Activated CD4-positive, CD25-positive, alpha-beta regulatory T cell treated with anti-CD3 and anti-CD28 coated beads, Interleukin-2, amount 50 U/mL, for 24 hours (primary cell): ENCODE data around the gene SLAIN1.

Experiments used
- ATAC-seq, 2 donors: fragments of 150-1000 bp; cut with Tn5 transposase; one replicate each; pipeline ENCODE4 v1.10.0; 2021; ENCODE audit warnings: mild to moderate bottlenecking in 1 of 2, moderate library complexity in 1 of 2

The SLAIN1 gene

DNA sequence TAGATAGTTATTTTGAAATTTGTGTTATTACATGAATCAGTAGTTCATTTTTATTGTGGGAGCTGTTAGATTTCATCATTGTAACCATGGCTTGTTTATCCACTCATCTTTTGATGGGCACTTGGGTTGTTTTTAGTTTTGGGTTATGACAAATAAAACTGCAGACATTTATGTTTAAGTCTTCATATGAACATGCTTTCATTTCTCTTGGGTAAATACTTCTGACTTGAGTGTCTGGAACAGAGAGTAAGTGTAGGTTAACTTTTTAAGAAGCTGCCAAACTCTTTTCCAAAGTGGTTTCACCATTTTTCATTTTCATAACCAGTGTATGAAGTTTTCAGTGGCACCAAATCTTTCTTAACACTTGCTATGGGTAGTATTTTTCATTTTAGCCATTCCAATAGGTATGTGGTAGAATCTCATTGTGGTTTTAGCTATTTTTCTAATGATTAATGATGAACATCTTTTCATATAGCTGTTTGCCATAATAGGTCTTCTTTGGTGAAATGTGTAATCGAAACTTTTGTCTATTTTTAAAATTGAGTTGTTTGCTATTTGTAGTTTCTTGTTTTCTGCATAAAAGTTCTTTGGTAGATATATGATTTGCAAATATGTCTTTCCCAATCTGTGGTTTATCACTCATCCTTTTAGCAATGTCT, 17.9 kb downstream of the SLAIN1 start:
- ATAC-seq = peak in 1 of 2 donors; percentile 53

DNA sequence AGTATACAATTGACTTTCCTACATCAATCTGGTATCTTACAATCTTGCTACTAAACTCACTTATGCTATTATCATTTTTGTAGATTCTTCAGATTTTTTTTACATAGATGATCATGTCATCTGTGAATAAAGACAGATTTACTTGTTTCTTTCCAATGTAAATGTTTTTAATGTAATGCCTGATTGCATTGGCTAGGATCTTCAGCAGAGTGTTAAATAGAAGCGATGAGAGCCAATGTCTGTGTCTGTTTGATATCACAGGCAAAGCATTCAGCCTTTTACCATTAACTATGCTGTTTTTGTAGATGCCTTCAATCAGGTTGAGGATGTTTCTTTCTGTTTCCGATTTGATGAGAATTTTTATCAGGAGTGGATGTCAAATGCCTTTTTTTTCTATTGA, 19.2 kb downstream of the SLAIN1 start:
- ATAC-seq = no peak

DNA sequence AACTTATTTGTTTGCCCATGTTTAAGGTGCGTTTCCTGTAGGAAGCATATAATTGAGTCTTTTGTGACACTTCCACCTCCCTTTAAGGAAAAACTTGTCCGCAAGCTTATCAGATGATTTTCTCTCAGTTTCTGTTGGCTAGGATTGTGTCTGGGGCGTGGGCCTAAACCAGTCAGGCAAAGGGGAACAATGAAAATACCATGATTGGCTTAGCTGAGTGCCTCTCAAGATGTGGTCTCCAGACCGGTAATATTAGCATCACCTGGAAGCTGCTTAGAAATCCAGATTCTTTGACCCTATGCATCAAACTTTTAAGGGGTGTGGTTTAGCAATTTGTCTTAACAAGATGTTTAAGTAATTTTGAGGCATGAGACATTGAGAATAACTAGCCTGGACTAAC, 20.0 kb downstream of the SLAIN1 start:
- ATAC-seq = no peak

DNA sequence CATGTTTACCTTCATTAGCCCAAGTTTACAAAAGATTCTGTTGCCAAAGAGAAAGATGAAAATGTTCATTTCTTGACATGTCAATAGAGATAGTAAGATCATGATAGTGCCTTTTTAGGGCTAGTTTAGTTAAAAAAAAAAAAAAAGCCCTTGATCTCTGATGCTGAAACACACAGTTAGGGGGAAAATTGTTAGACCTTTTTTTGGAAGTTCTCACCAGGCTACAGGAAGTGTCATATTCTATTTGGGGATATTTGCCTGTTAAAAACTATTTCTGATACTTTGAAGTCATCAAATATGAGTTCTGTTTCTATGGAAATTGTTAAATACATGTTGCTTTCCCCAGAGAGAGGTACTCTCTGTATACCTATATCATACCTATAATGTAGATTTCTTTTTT, 21.6 kb downstream of the SLAIN1 start:
- ATAC-seq = no peak

DNA sequence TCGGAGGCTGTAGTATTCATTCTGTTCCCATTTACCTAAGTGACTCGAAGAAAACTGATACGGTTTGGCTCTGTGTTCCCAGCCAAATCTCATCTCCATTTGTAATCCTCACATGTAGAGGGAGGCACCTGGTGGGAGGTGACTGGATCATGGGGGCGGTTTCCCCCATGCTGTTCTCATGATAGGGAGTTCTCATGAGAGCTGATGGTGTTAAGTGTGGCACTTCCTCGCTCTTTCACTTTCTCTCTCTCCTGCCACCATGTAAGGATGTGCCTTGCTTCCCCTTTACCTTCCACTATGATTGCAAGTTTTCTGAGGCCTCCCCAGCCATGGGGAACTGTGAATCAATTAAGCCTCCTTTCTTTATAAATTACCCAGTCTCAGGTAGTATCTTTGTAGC, 23.5 kb downstream of the SLAIN1 start:
- ATAC-seq = no peak

DNA sequence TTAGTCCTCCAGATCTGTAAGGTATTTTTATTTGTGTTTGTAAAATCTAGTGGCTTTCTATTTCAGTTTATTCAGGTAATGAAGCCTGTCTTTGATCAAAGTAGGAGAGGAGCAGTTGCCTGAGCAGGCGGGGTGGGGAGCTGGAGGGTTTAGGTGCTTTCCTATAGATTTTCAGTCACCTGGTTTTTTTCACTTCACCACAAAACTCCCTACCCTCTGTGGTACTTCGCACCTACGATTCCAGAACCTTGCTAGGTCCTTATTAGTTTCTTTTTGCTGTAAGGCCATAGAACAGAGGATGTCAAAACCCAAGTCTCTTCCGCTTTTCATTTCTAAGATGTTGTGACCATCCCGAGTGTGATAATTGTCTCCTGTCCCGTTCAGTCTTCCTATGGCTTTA, 26.6 kb downstream of the SLAIN1 start:
- peak in 1 of 2 donors; percentile 24 for ATAC-seq

DNA sequence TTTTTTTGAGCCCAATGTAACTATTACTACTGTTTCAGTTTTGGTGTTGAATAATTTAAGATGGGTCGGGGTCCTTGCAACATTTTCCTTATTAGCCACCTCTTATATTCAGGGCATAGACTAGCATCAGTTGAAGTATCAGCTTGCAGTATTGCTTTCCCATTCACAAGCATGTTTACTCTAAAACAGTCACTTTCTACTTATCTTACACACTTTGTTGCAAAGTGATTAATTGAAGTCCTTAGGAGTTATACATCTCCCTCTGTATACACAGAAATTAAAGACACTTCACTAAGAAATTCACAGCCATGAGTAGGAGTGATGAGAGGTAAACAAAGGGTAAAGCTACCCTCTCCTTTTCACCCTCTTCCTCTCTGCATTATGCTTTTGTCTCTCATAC, 27.6 kb downstream of the SLAIN1 start:
- no peak for ATAC-seq

DNA sequence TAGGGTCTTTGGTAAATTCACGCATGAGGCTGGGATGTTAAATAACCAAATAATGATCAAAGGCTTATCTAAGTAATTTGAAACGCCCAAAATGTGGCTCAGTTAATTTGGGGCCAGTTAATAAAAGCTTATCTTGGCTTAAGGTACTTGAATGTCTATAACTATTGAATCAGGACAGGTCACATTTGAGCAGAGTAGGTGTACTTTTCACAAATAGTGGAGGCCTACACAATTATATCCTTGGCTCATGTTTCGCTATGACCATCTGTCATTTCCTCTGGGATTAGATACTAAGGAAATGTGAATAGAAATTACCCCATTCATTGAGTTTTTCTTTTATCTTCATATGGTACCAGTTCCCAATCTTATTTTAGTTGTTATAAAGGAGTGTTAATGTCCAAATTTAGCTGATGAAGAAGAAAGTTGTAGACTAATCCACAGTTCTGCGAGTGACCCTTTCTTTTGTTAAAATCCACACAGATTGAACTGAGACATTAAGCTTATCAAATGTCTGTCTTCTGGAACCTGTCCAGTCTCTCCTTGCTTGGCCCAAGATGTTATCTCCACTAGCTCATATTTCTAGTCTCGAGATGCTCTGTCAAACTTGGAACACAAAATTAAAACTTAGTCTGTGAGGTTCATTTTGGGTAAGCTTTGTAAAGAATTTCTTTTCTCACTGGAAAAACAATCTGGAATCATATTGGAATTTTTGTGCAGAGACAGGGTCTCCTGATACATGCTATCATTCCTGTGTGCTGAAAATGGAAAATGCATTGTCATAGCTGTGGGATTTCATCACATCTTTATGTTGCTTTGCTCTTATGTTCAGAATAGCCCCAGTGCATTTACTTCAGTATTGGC, 31.0 kb downstream of the SLAIN1 start:
- ATAC-seq = no peak

DNA sequence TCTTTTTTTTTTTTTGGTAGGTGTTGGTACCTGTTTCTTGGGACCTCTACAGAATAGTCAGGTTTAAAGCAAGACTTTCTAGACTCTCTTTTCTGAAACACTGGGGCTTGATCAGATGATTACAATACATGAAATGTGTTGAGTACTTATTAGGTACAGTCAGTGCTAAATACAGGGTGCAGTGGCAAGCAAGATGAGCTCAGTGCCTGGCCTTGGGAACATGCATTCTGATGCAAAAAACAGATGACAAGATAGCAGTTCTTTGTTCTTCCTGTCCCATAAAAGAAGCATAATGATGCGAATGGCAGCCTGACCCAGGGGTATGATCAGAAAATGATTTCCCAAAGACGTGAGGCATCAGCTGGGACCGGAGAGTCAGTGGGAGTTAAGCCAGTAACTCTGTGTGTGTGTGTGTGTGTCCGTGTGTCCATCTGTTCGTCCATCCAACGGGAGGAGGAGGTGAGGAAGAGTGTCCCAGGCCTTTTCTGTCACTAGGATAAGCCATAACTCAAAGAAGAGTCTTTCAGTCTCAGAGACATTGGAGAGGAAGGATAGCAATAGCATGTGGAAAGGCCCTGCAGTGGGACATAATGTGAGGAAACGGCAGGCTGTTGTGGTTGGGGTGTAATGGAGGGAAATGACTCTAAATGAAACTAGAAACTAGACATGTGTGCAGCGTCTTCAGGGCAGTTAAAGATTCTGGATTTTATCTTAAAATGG, 32.2 kb downstream of the SLAIN1 start:
- peak; percentile 94 to 95 for ATAC-seq

DNA sequence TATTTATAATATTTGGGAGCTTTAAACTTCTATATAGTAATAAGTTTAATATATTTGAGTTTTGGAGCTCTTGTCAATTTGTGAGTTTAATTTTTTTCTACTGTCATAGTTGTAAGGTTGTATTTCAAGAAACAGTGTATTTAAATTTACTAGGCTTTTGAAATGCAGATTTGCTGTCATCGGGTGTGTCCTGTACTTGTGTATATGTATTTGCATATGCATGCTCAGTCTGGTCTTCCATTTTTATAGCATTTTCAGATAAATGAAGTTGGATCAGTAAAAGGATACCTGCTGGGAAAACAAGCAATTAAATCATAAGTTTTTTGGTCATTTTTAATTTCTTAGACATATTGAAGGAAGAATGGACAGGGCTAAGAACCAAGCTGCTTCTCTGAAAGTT, 33.1 kb downstream of the SLAIN1 start:
- no peak for ATAC-seq

DNA sequence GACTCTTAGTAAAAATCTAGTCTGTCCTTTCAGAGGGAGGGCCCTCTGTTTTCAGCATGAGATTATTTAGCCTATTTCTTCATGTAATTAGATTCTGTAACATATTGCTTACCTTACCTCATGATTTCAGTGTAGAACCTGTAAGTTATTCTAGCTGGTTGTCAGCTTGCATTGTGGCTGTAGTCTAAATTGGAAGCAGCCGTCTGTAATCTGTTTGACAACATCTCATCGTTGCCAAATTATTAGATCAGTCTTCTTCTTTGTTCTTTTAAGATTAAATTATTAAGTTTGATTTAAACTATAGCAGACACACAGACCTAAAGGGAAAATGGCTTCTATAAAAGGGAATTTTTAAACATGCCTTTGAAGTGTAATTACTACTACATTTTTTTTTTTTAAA, 34.8 kb downstream of the SLAIN1 start:
- no peak for ATAC-seq

DNA sequence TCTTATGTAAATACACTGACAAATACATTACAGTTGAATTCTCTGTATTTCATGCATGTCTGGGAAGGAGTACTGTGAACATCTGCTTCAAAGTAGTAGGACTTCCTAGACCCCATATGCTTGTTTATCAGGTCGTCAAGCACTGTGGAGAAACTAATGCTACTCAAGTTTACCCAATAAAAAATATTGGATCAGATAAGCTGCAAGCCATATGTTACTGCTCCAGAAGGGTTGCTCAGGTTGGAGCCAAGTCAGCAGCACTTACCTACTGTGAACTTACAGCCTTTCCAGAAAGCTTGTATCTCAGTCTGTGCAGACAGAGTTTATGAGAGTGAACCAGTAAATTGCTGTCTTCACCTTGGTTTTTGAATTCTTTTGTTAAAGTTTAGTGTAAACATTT, 36.2 kb downstream of the SLAIN1 start:
- no peak for ATAC-seq

DNA sequence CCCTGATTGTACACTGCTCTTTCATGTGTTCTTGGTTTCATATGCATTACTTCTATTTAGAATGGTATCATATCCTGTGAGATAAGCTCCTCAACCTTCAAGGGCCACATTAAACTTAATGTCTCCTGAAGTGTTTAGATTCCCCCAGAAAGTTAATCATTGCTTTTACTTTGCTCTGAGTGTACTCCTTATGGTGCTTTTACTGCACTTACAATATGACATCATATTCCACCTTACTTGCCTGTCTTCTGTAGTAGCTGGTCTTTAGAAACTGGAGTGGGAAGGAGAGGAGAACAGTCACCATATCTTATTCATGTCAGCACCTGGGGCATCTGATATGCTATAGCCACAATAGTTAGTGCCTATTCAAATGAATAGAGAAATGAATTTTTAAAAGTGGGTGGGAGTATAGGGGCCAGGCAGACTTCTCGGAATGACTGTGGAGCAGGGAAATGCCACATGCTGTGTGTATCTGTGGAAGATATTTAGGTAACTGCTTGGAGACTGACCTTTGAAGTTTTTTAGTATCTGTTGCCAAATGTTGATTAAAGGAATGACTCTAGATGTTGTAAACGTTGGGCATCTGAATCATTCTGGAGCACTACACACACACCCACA, 40.2 kb downstream of the SLAIN1 start:
- ATAC-seq = peak; percentile 69 to 86

DNA sequence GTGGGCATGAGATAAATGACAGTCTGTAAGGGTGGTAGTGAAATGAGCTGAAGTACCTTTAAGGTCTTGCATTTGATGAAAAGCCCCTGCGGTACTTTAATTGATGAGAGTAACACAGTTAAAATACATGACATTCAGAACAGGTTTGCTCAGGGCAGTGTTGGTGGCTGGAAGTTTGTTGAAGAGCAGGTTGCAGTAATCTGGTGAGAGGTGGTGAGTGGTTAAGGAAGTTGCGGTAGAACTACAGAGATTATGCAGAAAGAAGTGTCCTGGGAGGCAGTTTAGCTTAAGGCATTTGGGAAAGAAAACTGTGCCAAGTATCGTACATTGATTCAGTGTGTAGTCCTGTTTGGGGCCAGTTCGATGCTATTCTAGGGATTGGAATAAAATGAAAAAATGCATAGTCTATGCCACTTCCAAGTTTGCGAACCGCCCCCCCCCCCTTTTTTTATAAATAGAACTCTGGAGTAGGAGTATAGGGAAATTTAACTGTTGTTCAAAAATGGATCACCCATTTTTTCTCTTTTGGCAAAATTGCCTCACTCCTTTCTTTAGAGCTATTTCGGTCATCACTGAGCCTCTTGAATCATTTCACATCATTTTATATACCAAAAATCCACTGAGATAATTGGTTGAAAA, 42.7 kb downstream of the SLAIN1 start:
- ATAC-seq = no peak

DNA sequence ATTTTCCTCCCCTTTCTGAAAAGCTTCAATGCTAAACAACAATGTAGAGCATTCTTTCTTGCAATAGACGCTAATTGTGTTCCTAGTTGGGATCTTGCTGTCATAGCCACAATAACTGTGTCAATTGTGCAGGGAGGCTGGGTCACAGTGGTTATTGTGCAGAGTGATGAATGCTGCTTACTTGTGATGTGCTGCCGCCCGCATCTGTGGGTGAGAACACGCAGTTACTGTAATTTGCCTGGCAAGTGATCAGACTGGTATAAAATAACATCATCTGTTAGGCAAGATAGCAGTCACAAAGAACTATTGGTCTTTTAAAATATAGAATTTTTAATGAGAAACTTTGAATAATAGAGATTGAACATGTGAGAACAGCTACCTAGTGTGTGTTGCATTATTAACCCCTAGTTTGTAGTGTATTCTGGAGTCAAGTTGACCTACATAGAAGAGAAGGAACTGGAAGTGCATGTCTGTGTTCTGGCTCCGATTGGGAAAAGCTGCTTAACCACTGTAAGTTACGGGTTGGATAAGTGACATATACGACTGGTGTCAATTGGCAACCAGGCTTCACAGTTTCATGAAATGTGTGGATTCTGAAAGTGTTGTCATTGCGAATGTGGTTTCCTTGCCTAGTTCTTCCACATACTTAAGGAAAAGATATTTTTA, 43.6 kb downstream of the SLAIN1 start:
- no peak for ATAC-seq

DNA sequence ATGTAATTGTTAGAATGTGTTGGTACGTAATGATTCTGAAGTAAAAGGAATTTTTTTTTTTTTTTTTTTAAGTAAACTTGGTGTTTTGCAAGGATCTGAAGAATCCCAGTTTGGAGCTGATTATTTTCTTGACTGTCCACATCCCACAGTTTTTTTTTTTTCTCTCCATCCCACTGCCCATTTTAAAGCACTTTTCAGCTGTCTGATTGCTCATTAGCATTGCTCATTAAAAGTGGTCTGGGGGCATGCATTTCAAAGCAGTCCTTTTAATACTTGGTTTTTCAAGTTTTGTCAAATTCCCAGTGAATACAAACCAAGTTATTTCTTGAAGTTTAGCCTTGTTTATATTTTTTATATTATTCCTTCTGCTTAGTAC, 44.1 kb downstream of the SLAIN1 start:
- ATAC-seq = no peak

DNA sequence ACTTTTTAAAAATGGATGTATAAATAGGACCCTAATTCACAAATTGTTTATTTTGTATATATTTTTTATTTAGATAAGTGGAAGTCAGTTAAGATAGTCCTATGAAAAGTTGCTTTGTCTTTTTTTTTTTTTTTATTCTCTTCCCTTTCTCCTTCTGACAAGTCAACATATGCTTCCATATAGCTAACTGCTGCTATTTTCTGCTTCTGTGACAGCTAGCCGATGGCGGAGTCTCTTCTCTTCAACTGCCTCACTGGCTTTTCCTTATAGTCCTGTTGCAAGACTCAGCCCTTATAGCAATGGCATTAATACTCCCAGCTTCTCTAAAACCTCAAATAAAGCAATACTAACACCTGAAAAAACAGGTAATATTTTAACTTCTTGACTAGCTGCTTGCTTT, 45.3 kb downstream of the SLAIN1 start:
- ATAC-seq = no peak

DNA sequence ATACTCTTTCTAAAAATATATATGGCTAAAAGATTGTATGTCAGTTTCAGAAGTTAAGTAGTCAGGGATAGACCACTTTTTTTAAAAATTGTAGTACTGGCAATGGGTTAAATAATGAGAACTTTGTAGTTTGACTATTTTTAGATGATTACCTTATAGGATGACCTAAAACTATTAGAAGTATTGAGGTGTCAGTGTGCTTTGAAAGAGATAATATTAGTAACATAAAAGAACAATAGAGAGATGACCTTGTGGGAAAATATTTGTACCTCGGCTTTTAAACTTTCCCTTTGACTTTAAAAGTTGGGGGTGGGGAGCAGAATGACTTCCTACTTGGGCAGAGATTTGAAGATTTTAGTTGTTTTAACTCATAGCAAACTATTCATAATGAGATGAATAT, 48.3 kb downstream of the SLAIN1 start:
- no peak for ATAC-seq

DNA sequence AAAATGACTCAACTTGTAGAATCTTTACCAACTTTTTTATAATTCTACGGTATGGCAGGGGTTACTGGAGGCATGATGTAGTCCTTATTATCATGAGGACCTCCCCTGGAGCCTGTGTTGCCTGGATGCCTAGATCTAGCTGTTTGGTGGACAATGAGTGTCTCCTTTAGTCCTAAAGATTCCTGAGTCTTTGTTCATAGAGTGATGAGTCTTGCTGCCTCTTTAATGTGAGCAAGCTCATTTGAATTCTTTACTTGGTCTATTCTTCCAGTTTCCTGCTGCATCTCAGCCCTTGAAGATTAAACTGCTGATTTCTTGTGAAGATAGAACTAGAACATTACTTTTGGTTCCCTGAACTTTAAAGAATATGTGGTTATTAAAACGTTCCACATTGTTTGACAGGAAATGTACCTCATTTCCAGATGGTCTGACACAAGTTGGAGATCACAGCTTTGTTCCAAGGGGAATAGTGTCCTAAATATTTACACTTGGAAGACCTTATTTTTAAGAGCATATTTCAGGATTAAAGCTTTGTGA, 51.9 kb downstream of the SLAIN1 start:
- no peak for ATAC-seq

DNA sequence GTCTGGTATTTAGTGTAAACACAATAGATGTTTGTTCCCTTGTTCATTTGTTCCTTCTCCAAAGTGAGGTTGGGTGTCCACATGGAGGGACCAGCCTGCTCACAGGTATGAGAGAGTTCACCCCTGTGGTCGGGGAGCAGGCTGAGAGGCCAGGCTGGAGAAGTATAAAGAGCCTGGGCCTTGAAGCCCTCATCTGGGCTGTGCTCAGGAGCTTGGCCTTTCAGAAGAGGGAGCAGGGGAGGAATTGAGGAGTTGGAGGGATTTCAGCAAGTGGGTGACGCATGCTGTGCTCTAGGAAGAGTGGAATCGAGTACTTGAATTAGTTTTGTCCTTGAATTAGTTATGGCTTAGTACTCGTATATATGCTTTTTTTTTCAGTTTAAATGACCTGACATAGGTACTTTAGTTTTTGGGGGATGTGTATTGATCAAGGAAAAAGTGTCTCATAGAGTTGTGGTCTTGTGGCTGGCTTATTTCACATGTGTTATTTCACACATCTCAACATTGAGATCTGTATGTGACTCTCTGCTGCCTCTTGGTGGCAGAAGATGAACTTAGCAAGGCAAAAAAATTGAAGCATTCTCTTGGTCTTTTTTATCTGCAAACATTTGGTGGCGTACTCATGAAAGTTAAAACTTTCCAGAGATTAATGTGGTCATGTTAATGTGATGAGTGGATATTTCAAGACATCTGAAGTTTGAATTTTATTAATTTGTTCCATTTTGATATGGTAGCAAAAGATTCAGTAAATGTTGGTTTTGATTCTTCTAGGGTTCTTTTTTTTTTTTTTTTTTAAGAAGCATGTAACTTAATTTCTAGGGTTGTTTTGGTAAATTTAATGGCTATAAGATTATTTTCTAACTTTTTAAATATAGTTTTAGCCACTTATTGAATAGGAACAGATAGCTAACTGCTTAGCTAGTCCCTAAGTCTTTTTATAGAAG, 54.3 kb downstream of the SLAIN1 start:
- peak; percentile 71 to 86 for ATAC-seq
